HG02610 (cell line): Measurements from ENCODE around the gene VSTM1.

Experiments used
- ATAC-seq: cut with Tn5 transposase; IDR thresholded peaks from one replicate; pipeline ENCODE4 v1.9.1; 2021; ENCODE audit warnings: mild to moderate bottlenecking, moderate library complexity; ENCODE audit not compliant: unreplicated experiment

VSTM1 gene

GRCh38 chr19:54013866-54014265, 49.8 kb downstream of the VSTM1 start:
- ATAC-seq = no peak

GRCh38 chr19:54011507-54012211, 52.0 kb downstream of the VSTM1 start:
- no peak for ATAC-seq

- no peak for ATAC-seq
Measured at GRCh38 chr19:54010474-54010873, 53.2 kb downstream of the VSTM1 start.

GRCh38 chr19:54009440-54009839, 54.3 kb downstream of the VSTM1 start:
- no peak for ATAC-seq

GRCh38 chr19:54002495-54003315, 61.0 kb downstream of the VSTM1 start:
- ATAC-seq = no peak

- ATAC-seq = no peak
Measured at GRCh38 chr19:54001496-54001895, 62.2 kb downstream of the VSTM1 start.

GRCh38 chr19:53999694-54000093, 64.0 kb downstream of the VSTM1 start:
- ATAC-seq = no peak

- ATAC-seq = no peak
Measured at GRCh38 chr19:53998223-53998622, 65.5 kb downstream of the VSTM1 start.

GRCh38 chr19:53994811-53995210, 68.9 kb downstream of the VSTM1 start:
- no peak for ATAC-seq

GRCh38 chr19:53993448-53993847, 70.2 kb downstream of the VSTM1 start:
- ATAC-seq = no peak

- no peak for ATAC-seq
Measured at GRCh38 chr19:53992815-53993214, 70.9 kb downstream of the VSTM1 start.

GRCh38 chr19:53992211-53992610, 71.5 kb downstream of the VSTM1 start:
- no peak for ATAC-seq

GRCh38 chr19:53991224-53992113, 72.2 kb downstream of the VSTM1 start, which contains the start of gene CACNG6:
CACNG6 (plus strand) TSS chr19:53991637; CDS start chr19:53992878, 1,241 bp downstream.
- no peak for ATAC-seq
